T-helper 1 cell (primary cell): ENCODE results near the gene CENPO.
A peak's percentile ranks its signal among the peaks of the same experiment; 100 is the strongest.
"Not testable (repeated sequence)": the region's sequence is repeated elsewhere in the genome, so short reads cannot be mapped to it uniquely, and the experiment has no call there.

Experiments
- DNase-seq, 5 donors: peaks; one replicate each; pipeline ENCODE4 v3.0.0-alpha.2; 2012 to 2020

The CENPO gene

GRCh38 chr2:24824966-24825882 lies 32.0 kb downstream of the CENPO start:
- peak in 2 of 5 donors; percentile 13 to 38 for DNase-seq

GRCh38 chr2:24825883-24826772 lies 32.9 kb downstream of the CENPO start:
- DNase-seq = peak in 1 of 5 donors; percentile 62

GRCh38 chr2:24826773-24827145 lies 33.5 kb downstream of the CENPO start:
- DNase-seq = no peak

- peak; percentile 46 to 71 (median 60) for DNase-seq
Observed at GRCh38 chr2:24827321-24828237, 34.4 kb downstream of the CENPO start.

- no peak for DNase-seq
Observed at GRCh38 chr2:24828238-24828996, 35.2 kb downstream of the CENPO start.

- DNase-seq = no peak
Observed at GRCh38 chr2:24830351-24830750, 37.1 kb downstream of the CENPO start.

- DNase-seq = no peak
Observed at GRCh38 chr2:24830786-24831185, 37.6 kb downstream of the CENPO start.

GRCh38 chr2:24831221-24832072 lies 38.2 kb downstream of the CENPO start:
- no peak for DNase-seq

- no peak for DNase-seq
Observed at GRCh38 chr2:24832073-24832461, 38.8 kb downstream of the CENPO start.

GRCh38 chr2:24832521-24832920 lies 39.3 kb downstream of the CENPO start:
- DNase-seq = no peak

- DNase-seq = no peak
Observed at GRCh38 chr2:24832931-24833701, 39.9 kb downstream of the CENPO start.

GRCh38 chr2:24833821-24834732 lies 40.9 kb downstream of the CENPO start:
- no peak for DNase-seq

GRCh38 chr2:24834733-24835395 lies 41.6 kb downstream of the CENPO start:
- DNase-seq = no peak

GRCh38 chr2:24835411-24835810 lies 42.2 kb downstream of the CENPO start:
- not testable (repeated sequence) for DNase-seq

GRCh38 chr2:24836206-24836605 lies 43.0 kb downstream of the CENPO start:
- DNase-seq = no peak

- no peak for DNase-seq
Observed at GRCh38 chr2:24836706-24837105, 43.5 kb downstream of the CENPO start.

- no peak for DNase-seq
Observed at GRCh38 chr2:24837996-24838513, 44.8 kb downstream of the CENPO start.

- DNase-seq = no peak
Observed at GRCh38 chr2:24838541-24838940, 45.3 kb downstream of the CENPO start.
